GM21528 (cell line): ENCODE results near the gene EPRS1.
"Not testable (repeated sequence)": the region's sequence is repeated elsewhere in the genome, so short reads cannot be mapped to it uniquely, and the experiment has no call there.

Experiments used
- ATAC-seq: cut with Tn5 transposase; IDR thresholded peaks from one replicate; pipeline ENCODE4 v1.9.1; 2021; ENCODE audit warnings: mild to moderate bottlenecking, moderate library complexity; ENCODE audit not compliant: unreplicated experiment, low FRiP score

Gene EPRS1

DNA sequence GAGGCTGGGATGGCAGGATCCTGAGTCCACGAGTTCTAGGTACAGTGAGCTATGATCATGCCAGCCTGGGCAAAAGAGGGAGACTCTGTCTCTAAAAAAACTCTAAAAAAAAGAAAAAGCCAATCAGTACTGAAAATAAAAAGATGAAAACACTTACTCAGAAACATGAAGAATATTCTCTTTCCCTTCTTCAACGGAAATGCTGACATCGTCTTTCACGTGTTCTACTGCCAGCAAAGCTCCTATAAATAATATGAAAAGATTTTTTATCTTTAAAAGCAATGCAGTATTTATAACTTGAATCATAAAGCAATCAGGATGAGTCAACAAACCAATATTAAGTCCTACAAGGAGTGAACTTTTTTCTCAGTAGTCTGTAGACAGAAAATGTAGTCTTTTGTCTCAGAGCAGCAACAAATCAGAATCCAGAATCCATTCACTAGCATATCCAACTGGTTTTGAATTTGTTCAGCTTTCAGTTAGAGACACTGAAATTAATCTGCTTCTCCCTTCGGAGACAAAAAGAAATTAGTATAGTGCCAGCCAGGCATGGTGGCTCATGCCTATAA, 6.2 kb downstream of the EPRS1 start:
- ATAC-seq = no peak

- no peak for ATAC-seq
Measured at GRCh38 chr1:220038640-220039039, 7.7 kb downstream of the EPRS1 start.

DNA sequence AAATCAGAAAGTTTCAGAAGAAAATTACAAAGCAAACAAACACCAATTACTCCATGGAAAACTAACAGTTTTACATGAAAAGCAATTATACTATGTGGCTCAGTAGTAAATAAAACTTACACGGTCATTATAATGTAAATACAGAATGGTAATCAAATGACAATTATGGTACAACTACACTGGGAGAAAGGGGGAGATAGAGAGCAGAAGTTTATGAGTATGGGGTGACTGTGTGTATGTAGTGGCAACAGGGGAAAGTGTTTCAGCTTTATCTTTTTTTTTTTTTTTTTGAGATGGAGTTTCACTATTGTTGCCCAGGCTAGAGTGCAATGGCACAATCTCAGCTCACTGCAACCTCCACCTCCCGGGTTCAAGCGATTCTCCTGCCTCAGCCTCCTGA, 8.5 kb downstream of the EPRS1 start:
- not testable (repeated sequence) for ATAC-seq

GRCh38 chr1:220032911-220033310, 13.4 kb downstream of the EPRS1 start:
- no peak for ATAC-seq

DNA sequence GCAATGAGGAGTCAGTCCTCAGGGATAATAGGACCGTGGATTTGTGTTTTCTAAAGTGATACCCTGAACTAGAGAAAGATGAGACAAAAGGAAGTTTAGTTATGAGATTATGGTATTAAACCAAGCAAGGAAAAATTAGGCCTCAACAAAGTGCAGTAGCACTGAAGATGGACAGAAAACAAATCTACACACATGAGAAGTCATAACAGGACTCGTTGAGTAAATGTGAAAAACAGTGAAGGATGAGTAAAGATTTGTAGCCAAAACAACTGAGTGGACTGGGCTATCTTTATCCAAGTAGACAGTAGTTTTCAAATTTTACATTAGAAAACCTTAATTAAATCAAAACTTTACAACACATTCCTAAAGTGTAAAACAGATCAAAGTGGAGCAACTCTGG, 15.0 kb downstream of the EPRS1 start:
- no peak for ATAC-seq

DNA sequence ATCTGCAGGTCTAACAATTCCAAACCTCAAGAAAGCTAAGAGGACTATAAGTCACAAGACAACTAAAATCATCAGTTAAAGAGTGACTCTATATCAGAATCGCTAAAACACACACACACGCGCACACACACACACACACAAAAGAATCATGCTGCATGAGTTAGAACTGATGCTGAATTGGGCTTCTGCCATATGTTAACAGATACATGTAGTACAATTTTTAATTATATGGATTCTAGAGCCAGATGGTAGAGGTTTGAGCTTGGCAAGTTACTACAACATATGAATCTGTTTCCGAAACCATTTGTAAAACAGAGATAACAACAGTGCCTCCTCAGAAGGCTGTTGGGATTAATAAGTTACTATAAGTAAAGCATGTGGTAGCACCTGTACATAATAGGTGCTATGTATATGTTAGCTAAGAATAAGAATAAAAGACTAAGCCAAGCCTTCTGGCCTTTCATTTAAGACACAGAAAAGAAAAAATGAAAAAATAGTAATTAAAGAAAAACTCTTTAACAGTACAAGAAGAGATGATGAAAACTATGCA, 17.9 kb downstream of the EPRS1 start:
- peak; percentile 57 for ATAC-seq

- ATAC-seq = no peak
Measured at GRCh38 chr1:220019071-220019470, 27.2 kb downstream of the EPRS1 start.

DNA sequence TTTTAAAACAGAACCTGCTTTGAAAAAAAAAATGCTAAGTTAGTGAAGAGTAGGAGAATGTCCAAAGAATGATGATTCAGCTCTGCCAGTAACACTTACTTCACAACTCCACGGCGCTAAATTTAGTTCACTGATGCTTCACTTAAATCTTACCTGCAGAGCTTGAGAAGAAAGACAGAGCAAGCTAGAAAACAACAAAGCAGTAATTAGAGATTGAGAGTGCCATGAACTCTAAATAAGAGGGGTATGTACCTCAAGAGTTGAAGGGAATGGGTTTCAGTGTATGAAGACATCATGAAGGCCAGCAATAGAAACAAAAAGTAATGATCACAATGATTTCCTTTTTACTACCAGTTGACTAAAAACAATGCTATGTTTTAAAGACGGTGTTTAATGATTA, 32.8 kb downstream of the EPRS1 start:
- ATAC-seq = peak; percentile 77

DNA sequence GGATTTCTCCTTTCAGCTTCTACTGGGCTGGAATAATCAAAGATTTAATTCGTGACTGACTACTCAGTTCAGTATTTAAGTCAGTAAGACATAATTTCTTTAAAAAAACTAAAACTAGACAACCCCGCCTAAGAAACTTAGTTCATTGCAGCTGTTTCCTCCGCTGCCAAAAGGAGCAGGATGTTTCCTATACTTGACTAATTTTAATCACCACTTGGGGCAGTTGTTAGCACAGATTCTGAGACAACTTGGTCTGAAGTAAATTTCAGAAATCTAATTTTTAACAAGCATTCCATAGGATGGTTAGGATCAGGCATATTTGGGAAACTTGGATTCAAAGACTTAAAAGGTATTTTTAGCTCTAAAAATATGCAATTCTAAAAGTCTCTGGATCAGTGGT, 34.0 kb downstream of the EPRS1 start:
- ATAC-seq = no peak

GRCh38 chr1:220011620-220012019, 34.7 kb downstream of the EPRS1 start:
- no peak for ATAC-seq

- no peak for ATAC-seq
Measured at GRCh38 chr1:220007438-220007837, 38.9 kb downstream of the EPRS1 start.

DNA sequence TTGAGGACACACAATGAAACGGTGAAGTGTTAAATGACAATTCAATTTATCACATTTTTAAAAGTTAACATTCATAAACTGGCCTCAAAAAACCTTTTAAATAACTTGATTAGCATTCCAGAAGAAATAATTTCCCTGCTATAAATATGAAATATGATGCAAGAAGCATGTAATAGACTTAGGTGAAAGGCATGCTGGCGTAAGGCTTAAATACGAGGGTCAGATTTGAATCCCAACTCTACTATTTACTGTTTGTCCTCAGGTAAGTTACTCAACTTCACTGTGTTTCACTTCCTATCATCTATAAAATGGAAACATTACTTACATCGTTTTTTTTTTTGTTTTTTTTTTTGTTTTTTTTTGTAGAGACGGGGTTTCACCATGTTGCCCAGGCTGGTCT, 40.8 kb downstream of the EPRS1 start:
- ATAC-seq = no peak

- no peak for ATAC-seq
Measured at GRCh38 chr1:220003610-220004299, 42.5 kb downstream of the EPRS1 start.

GRCh38 chr1:220003015-220003414, 43.3 kb downstream of the EPRS1 start:
- no peak for ATAC-seq

GRCh38 chr1:220001095-220001501, 45.2 kb downstream of the EPRS1 start:
- ATAC-seq = no peak

GRCh38 chr1:219999821-220000220, 46.5 kb downstream of the EPRS1 start:
- no peak for ATAC-seq
